Activated CD4-positive, alpha-beta T cell treated with anti-CD3 and anti-CD28 coated beads for 4 hours (primary cell): ENCODE measurements around the gene UROC1.

Experiments used
- DNase-seq, 2 donors: peaks; one replicate each; pipeline ENCODE4 v3.0.0-alpha.2; 2020

Gene UROC1

DNA sequence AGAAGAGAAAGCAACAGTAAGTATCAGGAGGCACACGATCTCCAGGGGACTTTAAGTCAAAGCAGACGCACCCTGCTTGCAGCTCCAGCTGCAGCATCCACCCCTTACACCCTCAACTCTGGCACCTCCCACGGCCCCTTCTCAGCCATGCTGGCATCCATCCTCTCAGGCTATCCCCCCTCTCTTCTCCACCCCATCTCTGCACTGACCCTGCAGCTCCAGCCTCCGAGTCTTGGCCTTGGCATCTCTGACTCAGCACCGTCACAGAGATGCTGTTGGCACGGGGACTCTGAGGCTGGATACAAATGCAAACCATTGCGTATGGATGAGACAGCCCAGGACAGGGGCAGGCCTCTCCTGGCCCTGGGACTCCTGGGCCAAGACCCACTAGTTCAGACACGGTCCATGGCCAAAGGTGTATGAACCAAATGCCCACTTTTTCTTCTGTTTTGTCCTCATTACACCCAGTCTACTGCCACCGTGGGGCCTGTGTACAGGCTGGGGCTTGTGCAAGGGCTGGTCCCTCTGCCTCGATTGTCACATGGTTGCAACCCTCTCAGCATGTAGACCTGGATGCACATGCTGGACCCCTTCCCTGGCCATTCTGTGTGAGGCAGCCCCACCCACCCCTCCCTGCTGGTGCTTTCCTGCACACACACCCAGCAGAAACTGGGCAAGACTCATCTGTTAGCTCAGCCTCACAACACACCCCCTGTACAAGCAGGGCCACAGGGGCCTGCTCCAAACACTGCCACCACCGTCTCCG lies 23.2 kb downstream of the UROC1 start:
- DNase-seq = no peak

DNA sequence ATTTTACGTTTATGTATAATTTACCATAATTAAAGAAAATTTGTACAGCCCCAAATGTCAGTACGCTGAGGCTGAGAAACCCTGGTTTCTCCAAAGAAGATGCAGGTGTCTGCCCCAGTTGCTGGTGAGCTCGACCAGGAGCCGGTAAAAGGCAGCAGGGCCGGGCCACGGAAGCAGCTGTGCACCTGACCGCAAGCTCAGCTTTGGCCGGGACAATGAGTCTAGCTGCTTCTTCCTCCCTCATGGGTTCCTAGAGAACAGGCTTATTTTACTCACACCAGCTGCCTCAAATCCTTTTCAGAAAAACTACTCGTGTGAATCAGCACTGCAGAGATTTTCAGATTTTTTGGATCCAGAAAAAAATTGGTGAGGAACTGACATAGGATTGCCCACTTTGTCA lies 23.8 kb downstream of the UROC1 start:
- no peak for DNase-seq

DNA sequence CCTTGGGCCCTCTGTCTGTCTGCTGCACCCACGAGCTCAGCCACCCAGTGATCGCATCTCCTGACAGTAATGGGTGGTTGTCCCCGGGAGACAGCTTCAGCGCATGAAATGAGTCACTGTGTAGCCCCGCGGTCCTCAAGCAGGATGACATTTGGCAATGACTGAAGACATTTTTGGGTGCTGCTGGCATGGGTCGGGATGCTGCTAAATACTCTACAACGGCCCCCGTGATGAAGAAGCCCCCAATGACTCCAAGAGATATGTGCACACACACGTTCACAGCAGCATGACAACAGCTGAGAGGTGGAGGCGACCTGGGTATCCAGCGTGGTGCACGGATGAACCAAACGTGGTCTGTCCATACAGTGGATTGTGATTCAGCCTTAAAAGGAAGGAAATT lies 24.5 kb downstream of the UROC1 start:
- no peak for DNase-seq

DNA sequence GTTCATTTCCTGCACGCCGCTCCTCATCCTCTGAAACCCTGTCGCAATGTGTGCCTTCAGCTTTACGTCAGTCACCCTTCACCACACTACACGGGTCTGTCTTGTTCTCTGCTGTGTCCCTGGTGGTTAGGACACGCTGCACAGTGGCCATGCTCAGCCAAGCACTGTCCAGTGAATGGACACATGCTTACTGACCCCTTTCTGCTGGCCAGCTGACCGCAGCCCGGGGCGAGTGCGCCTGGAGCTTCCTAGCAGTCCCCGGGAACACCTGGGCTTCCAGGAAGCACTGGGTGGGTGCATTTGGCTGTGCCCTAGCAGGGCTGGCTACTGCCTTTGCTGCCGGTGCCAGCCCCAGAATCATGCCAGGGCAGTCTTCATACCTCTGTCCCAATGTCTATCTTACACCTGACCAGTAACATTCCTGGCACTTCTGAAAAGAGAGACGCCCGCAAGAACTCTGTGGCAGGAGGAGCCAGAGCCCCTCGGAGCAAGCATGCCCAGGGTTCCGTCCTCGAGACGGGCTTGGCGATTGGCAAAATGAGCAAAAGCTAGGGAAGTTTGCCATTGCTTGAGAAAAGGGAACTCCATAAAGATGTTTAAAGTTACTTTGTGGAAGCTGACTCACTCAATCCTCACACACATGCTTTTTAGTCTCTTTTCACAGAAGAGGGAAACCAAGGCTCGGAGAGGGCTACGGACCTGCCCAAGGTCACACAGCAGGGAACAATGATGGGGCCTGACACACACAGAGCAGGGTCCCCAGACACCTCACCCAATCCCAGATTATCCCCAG lies 26.2 kb downstream of the UROC1 start:
- no peak for DNase-seq

DNA sequence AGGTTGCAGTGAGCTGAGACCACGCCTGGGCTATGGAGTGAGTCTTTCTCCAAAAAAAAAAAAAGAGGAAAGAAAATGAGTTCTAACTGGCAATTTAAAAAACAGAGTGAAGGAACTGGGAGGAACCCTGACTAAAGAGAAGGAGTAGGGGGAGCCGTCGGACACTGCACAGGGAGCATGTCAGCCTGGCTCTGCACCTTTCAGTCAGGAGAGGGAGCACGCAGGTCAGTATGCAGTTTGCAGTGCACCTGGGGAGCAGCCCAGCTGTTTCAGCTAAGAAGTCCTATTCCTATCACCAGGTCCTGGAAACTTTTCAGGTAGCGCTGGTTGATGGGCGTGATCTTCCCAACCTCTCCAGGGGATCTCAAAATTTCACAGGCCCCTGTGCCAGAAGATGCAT lies 27.0 kb downstream of the UROC1 start:
- DNase-seq = no peak

DNA sequence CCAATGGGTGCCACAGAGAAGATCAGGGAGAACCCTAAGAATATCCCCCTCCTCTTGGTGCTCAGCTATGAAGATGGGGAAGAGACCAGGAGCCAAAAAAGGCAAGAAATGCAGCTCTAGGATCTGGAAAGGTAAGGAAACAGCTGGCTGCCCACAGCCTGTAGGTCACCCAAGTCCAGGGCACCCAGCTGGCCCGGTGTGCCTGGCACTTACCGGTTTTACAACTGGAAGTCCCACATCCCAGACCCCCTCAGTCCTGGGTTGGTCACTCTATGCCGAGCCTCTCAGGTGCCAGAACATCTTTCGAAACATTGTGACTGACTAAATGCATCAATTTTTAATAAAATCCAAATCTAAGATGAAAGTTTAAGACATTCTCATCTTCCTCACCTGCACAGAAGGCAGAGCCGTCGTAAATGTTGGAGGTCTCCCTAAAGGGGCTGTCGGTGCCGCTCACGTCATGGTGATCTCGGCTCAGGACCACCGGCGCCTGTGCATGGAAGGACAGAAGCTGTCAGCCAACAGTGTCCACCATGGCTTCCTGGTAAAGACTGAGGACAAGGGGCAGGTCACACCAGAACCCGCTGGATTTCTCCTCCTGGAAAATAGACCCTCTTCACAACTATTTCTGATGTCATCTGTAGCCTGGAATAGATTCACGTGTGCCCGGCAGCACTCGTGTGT lies 28.5 kb downstream of the UROC1 start:
- DNase-seq = no peak

DNA sequence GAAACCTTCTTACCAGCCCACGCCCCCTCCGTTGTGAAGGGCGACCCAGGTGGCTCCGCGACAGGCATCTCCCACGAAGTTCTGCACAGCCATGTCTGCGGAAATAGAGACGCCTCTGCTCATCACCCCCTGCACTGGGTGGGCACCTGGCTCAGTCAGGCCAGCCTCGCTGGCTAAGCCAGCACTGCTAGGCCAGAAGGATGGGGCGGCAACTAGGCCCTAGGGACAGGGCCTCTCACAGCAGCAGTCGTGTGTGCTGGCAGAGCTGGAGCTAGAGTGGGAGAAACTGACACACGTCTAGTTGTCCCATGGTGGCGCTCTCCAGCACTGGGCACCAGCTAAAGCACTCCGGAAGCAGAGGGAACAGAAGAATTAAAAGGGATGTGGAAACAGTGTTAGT lies 29.4 kb downstream of the UROC1 start:
- DNase-seq = no peak

DNA sequence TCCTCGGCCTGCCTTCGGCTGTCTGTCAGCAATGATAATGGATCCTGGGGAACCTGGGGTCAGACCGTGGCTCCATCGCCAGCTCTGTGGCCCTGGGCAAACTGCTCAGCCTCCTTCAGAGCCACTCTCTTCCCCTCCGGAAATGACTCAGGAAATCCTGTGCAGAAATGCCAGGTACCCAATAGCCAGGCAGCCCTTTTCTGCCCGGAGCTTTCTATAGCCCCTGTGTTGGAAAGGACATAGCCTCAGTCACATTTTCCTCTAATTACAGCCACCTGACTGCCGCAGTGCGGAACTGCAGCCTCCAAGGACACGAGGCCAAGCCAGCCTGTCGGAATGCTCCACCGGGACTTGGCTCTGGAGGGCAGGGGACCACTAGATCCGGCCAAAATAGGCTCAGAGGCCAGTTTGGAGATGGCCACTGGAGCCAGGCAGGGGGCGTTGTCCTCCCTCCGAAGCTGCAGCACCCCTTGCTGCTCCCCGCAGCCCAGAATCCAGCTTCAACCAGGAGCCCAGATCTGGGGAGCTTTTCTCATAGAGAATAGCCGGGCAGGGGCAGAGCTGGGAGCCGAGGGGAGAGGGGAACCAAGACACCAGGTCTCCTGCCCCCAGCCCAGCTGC lies 30.3 kb downstream of the UROC1 start:
- no peak for DNase-seq

DNA sequence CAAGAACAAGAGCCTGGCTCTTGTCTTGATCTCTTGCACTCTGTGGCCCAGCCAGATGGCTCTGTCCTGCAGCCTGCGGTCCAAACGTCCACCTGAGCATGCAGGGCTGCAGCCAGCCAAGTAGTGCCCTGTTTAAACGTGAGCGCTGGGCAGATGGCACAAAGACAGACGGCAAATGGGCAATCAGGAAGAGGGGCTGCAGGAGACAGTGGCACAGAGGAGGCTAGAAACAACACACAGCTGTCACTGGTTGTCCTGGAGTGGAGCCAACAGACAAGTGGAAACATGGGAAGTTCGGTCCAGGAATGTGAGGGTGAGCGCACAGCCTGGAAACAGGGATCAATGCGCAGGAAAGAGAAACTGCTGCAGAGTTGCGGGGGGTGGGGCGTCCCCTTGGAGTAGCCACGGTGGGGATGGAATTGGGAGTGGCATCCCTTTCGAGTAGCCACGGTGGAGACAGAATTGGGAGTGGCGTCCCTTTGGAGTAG lies 31.2 kb downstream of the UROC1 start:
- DNase-seq = no peak

DNA sequence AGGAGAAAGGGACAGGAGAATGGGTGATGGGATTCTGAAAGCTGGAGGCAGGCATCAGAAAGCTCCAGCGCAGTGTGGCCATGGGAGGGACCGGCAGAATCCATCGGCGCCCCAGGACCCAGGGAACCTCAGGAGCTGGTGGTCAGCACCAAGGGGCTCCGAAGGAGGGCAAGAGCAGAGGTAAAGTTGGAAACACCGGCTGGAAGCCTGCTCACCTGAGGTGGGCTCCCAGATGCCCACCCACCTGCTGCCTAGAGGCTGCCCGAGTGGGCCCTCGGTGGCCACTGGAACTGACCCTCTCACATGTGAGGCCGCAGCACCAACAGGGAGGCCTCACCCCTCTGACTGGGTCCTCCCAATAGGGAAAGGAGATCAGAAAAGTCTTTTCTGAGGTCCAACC lies 31.6 kb downstream of the UROC1 start:
- no peak for DNase-seq

DNA sequence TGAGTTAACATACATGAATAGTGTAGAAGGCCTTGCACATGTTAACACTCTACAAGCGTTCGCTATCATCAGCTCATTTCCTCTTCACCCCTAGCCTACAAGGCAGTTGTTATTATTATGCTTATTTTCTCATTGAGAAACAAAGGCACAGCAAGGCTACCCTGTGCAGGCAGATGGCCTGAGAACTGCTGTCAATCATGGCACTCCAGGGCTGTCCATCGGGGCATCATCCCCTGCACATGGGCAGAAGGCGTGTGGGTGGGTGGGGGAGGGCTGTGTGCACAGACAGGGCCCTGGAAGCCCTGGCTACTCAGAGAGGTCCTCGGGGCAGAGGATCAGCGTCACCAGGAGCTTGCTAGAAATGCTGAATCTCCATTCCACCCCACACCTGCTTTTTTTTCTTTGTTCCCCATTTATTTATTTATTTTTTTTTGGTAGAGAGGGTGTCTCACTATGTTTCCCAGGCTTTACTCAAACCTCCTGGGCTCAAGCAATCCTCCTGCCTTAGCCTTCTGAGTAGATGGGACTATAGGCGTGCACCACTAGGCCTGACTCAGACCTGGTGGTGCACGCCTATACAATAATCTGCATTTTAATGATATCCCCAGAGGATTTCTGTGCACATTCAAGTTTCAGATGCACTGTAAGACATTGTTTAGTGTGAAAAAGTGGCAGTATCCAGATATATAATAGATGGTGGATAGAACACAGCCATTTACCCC lies 32.2 kb downstream of the UROC1 start:
- DNase-seq = no peak

DNA sequence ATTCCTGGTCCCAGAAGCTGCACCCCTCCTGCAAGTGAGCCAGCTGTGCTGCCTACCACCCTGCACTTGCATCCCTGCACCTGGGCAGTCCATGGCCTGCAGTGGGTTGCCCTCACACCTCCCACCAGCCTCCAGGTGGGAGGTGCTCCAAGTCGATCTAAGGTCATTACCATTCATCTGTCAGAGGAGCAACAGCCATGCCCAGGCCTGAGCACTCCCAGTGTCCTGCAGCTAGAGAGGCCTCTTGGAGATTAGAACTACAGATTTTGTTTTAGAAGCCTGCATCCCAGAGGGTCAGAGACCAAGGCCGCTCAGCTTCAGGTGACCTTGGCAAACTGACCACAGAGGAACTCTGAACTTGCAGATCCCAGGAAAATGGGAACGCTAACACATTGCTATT lies 32.9 kb downstream of the UROC1 start:
- no peak for DNase-seq

DNA sequence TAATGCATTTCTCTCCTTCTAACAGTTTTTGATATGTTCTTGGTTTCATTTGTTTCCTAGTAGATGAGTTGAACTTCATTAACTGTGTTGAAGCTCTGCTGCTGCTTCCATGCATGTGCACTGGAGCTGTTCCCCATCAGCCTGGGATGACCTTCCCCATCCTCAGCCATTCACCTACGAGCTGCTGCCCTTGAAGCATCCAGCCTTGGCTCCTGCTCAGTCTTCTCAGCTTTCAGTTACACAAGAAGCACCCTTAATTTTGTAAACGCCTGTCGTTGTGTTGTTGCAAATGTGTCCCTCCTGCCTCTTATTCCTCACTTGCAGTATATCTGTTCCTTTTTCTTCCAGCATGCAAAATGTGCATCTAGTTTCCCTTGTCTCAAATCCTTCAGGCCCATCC lies 33.4 kb downstream of the UROC1 start:
- DNase-seq = no peak

DNA sequence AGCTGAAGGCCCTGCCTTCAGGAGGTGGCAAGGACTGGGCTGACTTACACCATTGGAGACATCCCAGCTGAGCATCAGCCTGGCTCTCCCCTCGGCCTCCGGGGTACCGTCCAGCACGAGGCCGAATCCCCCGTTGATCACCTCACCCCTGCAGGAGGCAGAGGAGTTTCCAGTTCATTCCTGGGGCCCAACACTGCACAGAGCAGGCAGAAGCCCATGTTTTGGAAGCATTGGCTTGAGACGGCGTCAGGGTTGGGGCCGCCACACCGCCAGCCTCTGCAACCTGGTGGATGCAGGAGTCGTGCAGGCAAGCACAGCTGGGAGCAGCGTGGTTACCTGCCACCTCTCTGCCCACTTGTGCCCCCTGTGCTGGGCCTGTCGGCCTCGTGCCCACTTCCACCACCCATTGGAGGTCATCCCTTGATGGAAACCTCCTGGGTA lies 34.2 kb downstream of the UROC1 start:
- no peak for DNase-seq

DNA sequence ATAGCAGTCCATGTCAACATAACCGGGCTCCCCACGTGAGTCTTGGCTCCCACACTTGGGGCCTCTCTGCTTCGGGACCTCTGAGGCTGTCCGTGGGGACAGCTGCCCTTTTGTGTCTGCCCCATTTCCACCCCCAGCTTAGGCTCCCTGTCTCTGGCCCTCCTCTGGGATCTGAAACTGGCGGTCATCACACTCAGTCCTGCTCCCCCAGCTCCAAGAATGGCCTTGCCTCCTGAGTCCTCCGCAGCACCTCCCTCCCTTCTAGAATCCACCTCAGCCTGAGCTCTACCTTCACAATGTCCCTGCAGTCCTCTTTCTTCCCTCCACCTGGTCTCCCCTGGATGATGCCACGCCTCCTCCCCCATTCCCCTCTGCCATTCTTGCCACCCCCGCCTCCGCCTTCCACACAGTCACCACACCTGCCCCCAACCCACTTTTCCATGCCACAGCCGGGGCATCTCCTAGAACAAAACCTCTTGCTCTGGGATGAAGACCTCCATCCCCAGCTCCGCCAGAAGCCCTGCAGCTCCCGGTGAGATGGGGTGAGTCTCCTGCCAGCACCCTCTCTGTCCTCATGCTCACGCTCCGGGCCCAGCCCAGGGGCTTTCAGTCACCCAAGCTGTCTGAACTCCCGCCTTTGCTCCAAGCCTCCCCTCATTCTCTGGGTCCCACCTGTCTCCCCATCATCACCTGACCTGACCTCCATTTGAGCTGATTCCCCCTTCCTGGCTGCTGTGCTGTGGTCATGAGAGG lies 34.9 kb downstream of the UROC1 start:
- DNase-seq = no peak

DNA sequence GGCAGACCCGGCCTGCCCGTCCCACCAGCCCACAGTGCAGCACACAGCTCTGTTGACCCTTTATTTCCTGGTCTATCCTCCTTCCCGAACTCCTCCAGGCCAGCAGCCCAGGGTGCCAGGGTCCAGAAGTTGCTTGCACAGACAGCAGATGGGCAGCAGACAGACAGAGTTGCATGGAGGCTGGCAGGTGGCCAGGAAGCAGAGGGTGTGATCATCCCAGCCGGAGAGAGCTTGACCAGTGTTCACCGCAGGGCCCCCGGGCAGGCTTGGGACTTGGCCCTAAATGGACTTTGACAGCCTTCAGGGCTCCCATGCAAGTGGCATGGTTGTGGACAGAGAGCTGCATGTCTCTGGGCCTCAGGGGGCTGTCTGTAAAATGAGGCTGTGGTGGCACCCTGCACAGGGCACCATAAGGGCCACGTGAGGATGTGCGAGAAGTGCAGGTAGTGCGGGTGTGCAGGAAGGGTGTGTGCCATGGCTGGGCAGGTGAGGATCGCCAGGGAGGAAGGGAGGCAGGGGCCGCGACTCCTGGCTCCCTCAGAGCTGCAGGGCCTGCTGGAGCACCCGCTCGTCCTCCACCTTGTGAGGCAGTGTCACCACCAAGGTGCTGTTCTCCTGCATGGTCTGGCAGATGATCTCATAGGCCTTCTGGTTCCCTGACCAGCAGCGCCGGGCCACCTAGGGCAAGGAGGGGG lies 35.6 kb downstream of the UROC1 start:
- DNase-seq = no peak

DNA sequence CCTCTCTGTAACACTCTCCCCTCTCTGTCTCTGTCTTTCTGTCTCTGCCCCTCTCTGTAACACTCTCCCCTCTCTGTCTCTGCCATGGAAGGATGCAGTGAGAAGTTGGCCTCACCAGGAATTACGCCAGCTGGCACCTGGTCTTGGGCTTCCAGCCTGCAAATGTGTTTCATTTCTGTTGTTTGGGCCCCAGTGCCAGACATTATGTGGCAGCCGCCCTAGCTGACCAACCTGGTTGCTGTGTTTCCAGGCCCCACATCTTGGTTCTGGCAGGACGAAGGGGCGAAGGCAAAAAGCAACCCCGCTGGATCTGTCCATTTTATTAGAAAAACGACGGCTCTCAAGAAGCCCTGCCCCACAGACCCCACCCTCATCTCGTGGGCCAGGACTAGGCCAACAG lies 36.7 kb downstream of the UROC1 start:
- DNase-seq = no peak

DNA sequence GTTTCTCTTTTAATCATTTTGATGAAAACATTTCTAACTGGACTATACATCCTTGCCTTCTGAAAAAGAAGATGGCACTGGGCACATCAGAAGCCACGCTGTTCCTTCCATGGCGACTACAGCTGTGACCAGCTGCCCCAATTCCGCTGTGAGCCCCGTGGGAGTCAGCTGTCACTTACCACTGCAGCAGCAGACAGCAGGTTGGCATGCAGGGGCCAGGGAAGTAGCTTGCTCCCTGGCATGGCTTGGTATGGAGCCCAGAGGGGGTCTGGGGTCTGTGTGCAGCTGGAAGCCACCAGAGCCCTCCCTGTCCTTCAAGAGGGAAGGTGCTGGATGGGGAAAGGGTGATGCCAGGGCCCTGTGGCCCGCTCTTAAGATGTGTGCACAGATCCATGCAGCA lies 37.4 kb downstream of the UROC1 start:
- no peak for DNase-seq

DNA sequence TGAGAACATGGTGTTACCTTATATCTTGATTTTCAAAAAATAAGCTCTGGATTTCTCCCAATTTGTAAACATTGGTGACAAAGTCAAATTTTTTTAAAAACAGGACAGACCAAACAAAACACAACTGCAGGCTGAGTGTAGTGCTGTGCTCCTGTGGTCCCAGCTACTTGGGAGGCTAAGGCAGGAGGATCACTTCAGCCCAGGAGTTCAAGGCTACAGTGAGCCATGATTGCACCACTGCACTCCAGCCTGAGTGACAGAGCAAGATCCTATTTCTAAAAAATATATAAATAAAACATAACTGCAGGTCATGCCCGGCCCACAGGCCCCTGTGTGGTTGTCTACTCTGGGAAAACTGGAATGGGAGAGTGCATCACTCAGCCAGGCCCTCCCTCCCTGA lies 37.9 kb downstream of the UROC1 start:
- no peak for DNase-seq

DNA sequence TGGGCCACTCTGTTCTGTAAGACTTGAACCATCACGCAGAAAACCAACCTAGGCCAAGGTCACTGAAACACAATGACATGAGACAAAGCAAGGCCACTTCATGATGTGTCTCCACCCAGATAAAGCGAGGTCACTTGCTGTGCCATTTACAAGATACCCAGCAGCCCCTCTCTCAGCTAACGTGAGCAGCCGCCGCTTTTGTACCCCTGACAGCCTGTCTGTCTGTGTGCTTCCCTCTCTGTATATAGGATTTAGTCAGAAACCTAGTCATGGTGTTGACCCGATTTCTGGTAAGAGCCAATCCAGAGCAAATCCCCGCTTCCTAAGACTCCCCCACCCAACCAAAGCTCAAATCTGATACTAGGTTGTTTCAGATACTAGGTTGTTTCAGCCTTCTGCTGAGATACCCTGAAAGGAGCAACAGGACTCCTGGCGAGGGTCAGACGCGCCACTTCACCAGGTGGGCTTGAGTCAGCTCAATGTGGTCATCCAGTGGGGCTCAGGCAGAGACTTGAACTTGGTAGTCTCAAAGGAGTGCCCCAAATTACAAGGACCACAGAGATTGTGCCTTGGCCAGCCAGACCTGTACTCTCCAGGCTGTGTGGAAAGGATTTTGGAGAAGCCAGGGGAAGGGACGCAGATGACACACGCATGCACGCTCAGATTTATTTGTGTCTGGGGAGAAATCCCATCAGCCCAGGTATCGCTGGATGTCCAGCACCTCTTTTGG lies 38.8 kb downstream of the UROC1 start:
- no peak for DNase-seq

DNA sequence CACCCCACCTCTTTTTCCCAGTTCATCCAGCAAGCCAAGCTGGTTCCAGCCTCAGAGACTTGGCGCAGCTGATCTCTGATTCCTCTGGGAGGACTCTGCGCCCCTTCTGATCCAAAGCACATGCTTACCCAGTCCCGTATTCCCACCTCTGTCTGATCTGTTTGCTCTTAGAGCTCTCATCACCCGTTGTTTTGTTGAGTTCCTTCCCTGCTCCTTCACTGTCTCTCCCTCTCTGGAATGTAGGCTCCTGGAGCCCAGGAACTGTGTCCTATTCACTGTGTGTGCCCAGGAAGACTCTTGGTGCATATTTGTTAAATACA lies 40.6 kb downstream of the UROC1 start:
- no peak for DNase-seq
